Skeletal muscle tissue (tissue), 4 donors: ENCODE data around the gene PLAU. TPM values are rescaled to one million over a fixed set of nuclear protein-coding genes. Genes with fewer than 3 reads are reported as not detected.
"Not testable (repeated sequence)": the region's sequence is repeated elsewhere in the genome, so short reads cannot be mapped to it uniquely, and the experiment has no call there.

Experiments
- H3K27ac ChIP-seq: one replicate; pipeline ENCODE4 v1.7.0; 2013; ENCODE audit warnings: mild to moderate bottlenecking, low read depth, low read length, inconsistent platforms
- H3K27me3 ChIP-seq, 3 donors: one replicate each; pipeline ENCODE4 v1.7.0; 2013; ENCODE audit warnings: low read length in 3 of 3; ENCODE audit not compliant: control insufficient read depth in 3 of 3, insufficient read depth in 3 of 3
- H3K36me3 ChIP-seq, 3 donors: one replicate each; pipeline ENCODE4 v1.7.0; 2013; ENCODE audit warnings: low read length in 3 of 3; ENCODE audit not compliant: control insufficient read depth in 3 of 3, insufficient read depth in 3 of 3
- H3K4me1 ChIP-seq, 3 donors: one replicate each; pipeline ENCODE4 v1.7.0; 2013; ENCODE audit warnings: low read length in 3 of 3, mild to moderate bottlenecking in 3 of 3; ENCODE audit not compliant: control insufficient read depth in 3 of 3, insufficient read depth in 3 of 3
- H3K4me3 ChIP-seq, 3 donors: one replicate each; pipeline ENCODE4 v1.7.0; 2013; ENCODE audit warnings: low read length in 3 of 3
- H3K9ac ChIP-seq, 3 donors: one replicate each; pipeline ENCODE4 v1.7.0; 2013; ENCODE audit warnings: low read length in 3 of 3, mild to moderate bottlenecking in 3 of 3, moderate library complexity in 2 of 3, low read depth in 1 of 3
- H3K9me3 ChIP-seq, 3 donors: one replicate each; pipeline ENCODE4 v1.7.0; 2013; ENCODE audit warnings: low read length in 3 of 3; ENCODE audit not compliant: control insufficient read depth in 3 of 3
- total RNA-seq: library from RNA; depleted of rRNA; stranded (reverse); fragments of >200 nt; gene quantifications from one replicate; pipeline ENCODE4 v1.2.3, GENCODE V29; 2014
- donor health status: Osteomylitis.

PLAU gene
- total RNA-seq, 1 donor from 2014 or later = 21.4 TPM

DNA sequence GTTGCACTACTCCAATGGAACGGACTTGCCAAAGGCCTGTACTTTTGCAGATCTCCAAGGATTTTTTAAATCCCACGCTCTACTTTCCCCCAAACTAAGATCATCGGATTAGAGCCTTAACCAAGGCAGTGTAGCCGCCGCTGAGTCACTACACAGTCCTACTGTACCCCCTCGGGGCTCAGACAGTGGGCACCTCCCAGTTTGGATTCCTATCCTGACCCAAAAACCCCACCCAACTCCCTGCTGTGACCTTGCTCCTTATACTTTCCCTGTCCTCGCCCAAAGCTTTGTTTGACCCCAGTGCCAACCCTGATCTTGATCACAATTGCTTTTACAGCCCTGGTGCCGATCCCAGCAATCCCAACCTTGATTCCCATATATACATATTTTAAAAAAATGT is 17.5 kb upstream of the PLAU start:
- H3K4me1 ChIP-seq = peaks cover 8 to 11% (median 8%) of the 10 kb centered on the region in 3 donors
- H3K27ac ChIP-seq = no peak overlapping the region
- no peaks in the 10 kb centered on the region for H3K27me3 ChIP-seq
- no peak overlapping the region for H3K9ac ChIP-seq
- no peaks in the 10 kb centered on the region for H3K9me3 ChIP-seq
- no peak overlapping the region for H3K4me3 ChIP-seq
- H3K36me3 ChIP-seq = no peaks in the 10 kb centered on the region

DNA sequence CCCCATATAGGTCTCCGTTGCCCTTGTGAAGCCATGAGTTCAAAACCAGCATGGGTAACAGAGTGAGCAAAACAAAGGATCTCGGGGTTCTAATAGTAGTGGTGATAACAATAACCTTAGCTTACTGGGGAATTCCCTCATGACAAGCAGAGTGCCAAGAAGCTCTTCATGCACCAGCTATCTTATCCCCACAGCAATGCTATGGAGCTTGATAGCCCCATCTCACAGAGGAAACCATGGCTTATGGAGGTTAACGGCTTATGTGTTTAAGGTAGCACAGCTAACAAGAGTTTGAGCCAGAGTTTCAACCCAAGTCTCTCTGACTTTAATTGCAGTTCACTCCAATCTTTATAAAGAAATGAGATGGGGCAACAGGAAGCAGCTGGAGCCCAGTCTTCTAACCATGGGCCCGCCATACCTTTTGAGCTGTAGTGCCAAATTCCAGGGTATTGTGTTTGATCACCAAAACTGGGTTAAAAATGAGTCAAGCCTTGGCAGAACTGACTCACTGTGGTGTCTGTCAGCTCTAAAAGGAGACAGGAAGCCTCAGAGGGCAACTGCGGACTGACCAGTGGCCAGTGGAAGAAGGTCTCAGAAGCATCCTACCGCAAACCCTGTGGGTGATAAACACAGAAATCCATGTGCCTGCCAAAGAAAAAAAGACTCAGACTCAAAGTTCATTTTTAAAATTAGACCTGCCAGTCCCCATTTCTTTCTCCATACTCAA is 16.5 kb upstream of the PLAU start:
- Histone ChIP-seq H3K4me1 (peaks cover 3 to 6% (median 5%) of the 10 kb centered on the region in 3 donors), H3K27ac (peak overlapping the region; percentile 10), H3K27me3 (no peaks in the 10 kb centered on the region), H3K36me3 (no peaks in the 10 kb centered on the region), H3K9ac (no peak overlapping the region), H3K9me3 (no peaks in the 10 kb centered on the region), H3K4me3 (no peak overlapping the region)

DNA sequence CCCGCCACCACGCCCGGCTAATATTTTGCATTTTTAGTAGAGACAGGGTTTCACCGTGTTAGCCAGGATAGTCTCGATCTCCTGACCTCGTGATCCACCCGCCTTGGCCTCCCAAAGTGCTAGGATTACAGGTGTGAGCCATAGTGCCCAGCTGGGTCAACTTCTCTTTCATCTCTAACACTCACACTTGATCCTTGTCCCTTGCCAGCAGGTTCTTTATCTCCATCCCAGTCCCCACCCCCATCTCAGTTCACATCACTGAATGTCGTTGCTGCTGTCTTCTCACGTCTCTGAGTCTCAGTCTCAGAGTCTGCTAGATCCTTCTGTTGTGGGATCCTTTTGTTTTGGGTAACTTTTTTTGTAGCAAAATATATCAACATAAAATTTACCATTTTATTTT is 15.6 kb upstream of the PLAU start:
- not testable (repeated sequence) for H3K9ac ChIP-seq, H3K4me3 ChIP-seq, H3K36me3 ChIP-seq, H3K27ac ChIP-seq, H3K4me1 ChIP-seq, H3K9me3 ChIP-seq, H3K27me3 ChIP-seq

DNA sequence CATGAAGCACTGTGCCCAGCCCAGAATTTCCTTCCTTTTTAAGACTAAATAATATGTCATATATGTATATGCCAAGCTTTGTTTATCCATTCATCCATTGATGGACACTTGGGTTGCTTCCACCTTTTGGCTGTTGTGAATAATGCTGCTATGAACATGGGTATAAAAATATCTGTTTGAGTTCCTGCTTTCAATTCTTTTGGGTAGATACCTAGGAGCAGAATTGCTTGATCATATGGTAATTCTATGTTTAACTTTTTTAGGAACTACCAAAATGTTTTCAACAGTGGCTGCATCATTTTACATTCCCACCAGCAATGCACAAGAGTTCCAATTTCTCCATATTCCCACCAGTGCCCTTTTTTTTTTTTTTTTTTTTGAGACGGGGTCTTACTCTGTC is 13.2 kb upstream of the PLAU start:
- Histone ChIP-seq H3K9me3 (no peaks in the 10 kb centered on the region), H3K4me3 (no peak overlapping the region), H3K27ac (no peak overlapping the region), H3K4me1 (peaks cover 3 to 8% (median 5%) of the 10 kb centered on the region in 3 donors), H3K36me3 (no peaks in the 10 kb centered on the region), H3K27me3 (no peaks in the 10 kb centered on the region), H3K9ac (no peak overlapping the region)

GRCh38 chr10:73898730-73899410 is 12.1 kb upstream of the PLAU start:
- Histone ChIP-seq H3K4me1 (peaks cover 3 to 8% (median 5%) of the 10 kb centered on the region in 3 donors), H3K9me3 (no peaks in the 10 kb centered on the region), H3K27ac (peak overlapping the region; percentile 64), H3K4me3 (no peak overlapping the region), H3K36me3 (no peaks in the 10 kb centered on the region), H3K27me3 (no peaks in the 10 kb centered on the region), H3K9ac (no peak overlapping the region)

- Histone ChIP-seq H3K27ac (peak overlapping the region; percentile 64), H3K36me3 (no peaks in the 10 kb centered on the region), H3K4me1 (peaks cover 3 to 8% (median 4%) of the 10 kb centered on the region in 3 donors), H3K9me3 (no peaks in the 10 kb centered on the region), H3K27me3 (no peaks in the 10 kb centered on the region), H3K4me3 (no peak overlapping the region), H3K9ac (no peak overlapping the region)
Measured at GRCh38 chr10:73899423-73899822, 11.5 kb upstream of the PLAU start.

DNA sequence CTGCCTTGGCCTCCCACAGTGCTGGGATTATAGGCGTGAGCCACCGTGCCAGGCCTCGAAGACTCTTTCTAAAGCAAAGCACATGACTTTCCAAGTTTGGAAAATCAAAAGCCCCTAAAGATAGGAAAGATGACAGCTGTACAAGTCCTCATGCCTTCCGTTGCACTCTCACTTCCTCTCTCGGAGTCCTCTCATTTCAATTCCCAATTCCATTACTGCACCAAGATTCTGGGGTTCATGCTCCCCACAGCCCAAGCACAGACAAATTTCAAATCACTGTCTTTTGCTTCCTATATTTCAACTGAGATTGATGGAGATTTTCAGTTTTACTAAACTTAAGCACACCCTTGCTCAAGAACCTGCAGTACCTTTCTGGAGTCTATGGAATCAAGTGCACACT is 10.9 kb upstream of the PLAU start:
- H3K36me3 ChIP-seq = no peaks in the 10 kb centered on the region

DNA sequence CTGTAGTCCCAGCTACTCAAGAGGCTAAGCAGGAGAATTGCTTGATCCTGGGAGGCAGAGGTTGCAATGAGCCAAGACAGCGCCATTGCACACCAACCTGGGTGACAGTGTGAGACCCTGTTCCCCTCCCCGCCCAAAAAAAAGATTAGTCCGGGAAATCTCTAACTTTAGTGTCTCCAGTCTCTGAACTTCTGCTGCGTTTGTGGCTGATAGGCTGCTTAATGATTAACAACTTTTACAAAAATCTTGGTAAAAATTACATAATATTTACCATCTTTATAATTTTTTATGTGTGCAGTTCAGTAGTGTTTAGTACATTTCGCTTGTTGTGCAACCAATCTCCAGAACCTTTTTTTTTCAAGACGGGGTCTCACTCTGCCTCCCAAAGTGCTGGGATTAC is 9.7 kb upstream of the PLAU start:
- no peaks in the 10 kb centered on the region for H3K27me3 ChIP-seq
- no peaks in the 10 kb centered on the region for H3K9me3 ChIP-seq
- peaks cover 7 to 13% (median 10%) of the 10 kb centered on the region in 3 donors for H3K4me1 ChIP-seq
- H3K36me3 ChIP-seq = no peaks in the 10 kb centered on the region
- H3K4me3 ChIP-seq = no peak overlapping the region
- no peak overlapping the region for H3K9ac ChIP-seq
- no peak overlapping the region for H3K27ac ChIP-seq

More for the DNA sequence above, 10.9 kb upstream of the PLAU start:
- Histone ChIP-seq H3K27me3 (no peaks in the 10 kb centered on the region), H3K4me1 (peaks cover 3 to 8% (median 3%) of the 10 kb centered on the region in 3 donors), H3K4me3 (no peak overlapping the region), H3K27ac (no peak overlapping the region), H3K9ac (no peak overlapping the region), H3K9me3 (no peaks in the 10 kb centered on the region)

GRCh38 chr10:73902351-73902750 is 8.6 kb upstream of the PLAU start:
- Histone ChIP-seq H3K27ac (no peak overlapping the region), H3K9me3 (no peaks in the 10 kb centered on the region), H3K4me3 (no peak overlapping the region), H3K4me1 (peaks cover 18 to 23% (median 21%) of the 10 kb centered on the region in 3 donors), H3K36me3 (no peaks in the 10 kb centered on the region), H3K27me3 (no peaks in the 10 kb centered on the region), H3K9ac (no peak overlapping the region)

GRCh38 chr10:73905256-73906020 is 5.5 kb upstream of the PLAU start:
- Histone ChIP-seq H3K4me3 (no peak overlapping the region), H3K4me1 (peaks cover 38 to 41% (median 39%) of the 10 kb centered on the region in 3 donors), H3K27ac (peak overlapping the region; percentile 82), H3K36me3 (no peaks in the 10 kb centered on the region), H3K27me3 (no peaks in the 10 kb centered on the region), H3K9me3 (no peaks in the 10 kb centered on the region), H3K9ac (no peak overlapping the region)
